NCI-H2171 treated with DMSO at 0.1 percent for 48 hours (cell line): ENCODE results near the gene MADCAM1.
"Not testable (repeated sequence)": the region's sequence is repeated elsewhere in the genome, so short reads cannot be mapped to it uniquely, and the experiment has no call there.

Source experiments
- DNase-seq: peaks from one replicate; lab custom pipeline; 2025; lab: John Stamatoyannopoulos, UW

Gene MADCAM1

DNA sequence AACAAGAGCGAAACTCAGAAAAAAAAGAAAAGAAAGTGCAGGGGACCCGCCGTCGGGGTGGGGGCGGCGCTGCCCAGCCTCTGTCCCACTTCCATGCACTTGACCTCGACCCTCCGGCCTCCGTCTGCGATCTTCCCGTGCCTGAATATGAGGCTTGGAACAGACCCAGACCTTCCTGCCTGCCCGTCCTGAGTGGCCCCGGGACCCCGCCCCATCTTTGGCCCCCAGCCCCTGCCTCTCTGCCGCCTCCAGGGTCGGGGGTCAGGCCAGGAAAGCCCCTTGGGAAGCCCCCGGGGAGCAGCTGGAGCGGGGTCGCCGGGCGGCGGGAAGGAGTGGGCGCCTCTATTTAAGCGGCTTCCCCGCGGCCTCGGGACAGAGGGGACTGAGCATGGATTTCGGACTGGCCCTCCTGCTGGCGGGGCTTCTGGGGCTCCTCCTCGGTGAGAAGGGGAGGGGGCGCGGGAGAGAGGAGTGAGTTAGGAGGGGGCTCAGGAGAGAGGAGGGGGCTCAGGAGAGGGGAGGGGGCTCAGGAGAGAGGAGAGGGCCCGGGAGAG lies at the start of gene MADCAM1:
TSS of gene MADCAM1 (plus strand) at position 375 of the 554 bp plus-strand sequence. CDS start at position 389, 14 bp downstream.
- no peak for DNase-seq

DNA sequence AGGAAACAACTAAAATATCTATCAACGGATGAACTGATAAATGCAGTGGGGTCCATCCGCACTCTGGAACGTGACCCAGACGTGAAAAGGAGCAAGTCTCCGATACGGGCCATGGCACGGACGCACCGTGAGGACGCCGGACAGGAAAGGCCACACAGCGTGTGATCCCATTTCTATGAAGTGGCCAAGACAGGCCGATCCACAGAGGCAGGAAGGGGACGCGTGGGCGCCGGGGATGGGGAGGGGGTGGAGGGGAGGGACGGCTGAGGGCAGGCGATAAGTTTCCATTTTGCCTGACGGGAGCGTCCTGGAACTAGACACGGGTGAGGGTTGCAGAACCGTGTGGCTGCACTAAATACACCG lies 49.2 kb upstream of the MADCAM1 start:
- no peak for DNase-seq

GRCh38 chr19:447816-448560 lies 48.3 kb upstream of the MADCAM1 start:
- DNase-seq, result no peak

DNA sequence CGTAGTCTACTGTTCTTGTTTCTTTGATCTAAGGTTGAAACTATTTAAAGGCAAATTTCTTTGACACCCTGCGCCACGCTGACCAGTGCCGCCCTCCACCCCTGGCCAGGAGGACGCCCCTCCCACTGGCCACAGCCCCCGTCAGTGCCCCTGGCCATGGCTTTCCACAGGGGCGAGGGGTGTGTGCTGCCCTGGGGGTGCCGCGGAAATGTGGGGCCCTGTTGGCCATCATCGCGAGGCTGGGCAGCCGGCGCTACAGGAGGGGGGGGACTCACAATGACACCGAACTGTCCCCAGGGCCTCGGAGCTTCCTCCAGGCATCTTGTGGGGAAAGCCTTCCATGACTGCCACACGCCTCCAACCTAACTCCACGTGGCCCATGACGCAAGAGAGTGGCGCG lies 46.4 kb upstream of the MADCAM1 start:
- no peak for DNase-seq

DNA sequence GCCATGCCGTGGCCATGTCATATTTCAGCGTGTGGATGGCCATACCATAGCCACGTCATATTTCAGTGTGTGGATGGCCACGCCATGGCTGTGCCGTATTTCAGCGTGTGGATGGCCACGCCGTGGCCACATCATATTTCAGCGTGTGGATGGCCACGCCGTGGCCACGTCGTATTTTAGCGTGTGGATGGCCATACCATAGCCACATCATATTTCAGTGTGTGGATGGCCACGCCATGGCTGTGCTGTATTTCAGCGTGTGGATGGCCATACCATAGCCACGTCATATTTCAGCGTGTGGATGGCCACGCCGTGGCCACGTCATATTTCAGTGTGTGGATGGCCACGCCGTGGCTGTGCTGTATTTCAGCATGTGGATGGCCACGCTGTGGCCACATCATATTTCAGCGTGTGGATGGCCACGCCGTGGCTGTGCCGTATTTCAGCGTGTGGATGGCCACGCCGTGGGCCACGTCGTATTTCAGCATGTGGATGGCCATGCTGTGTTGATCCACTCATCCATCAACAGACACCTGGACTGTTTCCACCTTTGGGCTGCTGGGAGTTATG lies 45.3 kb upstream of the MADCAM1 start:
- DNase-seq, result not testable (repeated sequence)

- no peak for DNase-seq
Observed at GRCh38 chr19:452829-453228, 43.5 kb upstream of the MADCAM1 start.

DNA sequence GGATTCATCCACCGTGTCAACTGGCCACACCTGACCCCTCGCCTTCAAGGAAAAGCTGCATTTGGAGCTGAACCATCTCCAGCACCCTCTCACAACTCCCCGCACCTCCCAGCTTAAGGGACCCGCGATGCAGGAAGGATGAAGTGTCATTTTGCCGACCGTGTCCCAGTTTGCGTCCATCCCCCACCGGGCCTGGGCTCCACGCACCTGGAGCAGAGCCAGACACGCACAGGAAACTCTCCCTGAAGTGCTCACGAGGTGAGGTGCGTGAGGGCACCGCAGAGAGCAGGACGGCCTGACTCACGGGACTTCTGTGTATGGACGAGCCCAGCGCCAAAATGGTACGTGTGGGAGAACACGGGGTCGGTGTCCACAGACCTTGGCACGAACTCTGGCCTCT lies 42.7 kb upstream of the MADCAM1 start:
- DNase-seq, result no peak

GRCh38 chr19:455031-455705 lies 41.1 kb upstream of the MADCAM1 start:
- DNase-seq, result no peak

DNA sequence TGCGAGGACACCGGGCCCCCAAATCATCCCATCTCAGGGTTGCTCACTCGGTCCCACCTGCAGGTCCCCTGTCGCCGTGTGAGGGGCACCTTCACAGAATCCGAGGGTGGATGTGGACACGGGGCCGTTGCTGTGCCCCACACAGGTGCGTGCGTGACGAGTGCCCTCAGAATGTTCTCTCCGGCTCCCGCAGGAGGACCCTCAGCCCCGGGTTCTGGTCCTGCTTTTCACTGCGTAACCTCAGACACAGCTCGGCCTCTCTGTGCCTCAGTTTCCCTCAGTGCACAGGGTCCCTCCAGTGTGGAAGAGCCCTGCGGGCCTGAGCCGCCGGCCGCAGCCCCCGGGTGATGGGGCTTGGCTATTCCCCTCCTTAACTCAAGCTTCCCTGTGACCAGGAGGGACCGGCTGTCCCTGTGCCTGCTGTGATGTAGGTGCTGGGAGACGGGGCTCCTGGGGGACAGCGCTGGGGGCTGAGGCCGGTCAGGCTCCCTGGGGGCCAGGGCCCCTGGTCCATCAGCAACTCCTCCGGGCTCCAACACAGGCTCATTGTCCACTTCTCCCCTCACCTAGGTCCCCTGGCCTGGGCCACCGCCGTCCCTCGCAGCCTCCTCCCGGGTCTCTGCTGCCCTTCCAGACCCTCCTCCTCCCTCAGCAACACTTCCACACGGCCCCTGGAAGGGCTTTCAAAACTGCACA lies 40.3 kb upstream of the MADCAM1 start:
- no peak for DNase-seq

GRCh38 chr19:456547-457110 lies 39.7 kb upstream of the MADCAM1 start:
- no peak for DNase-seq

GRCh38 chr19:457636-458035 lies 38.6 kb upstream of the MADCAM1 start:
- no peak for DNase-seq

GRCh38 chr19:458091-459042 lies 37.9 kb upstream of the MADCAM1 start:
- no peak for DNase-seq

- DNase-seq, result peak; percentile 69
Observed at GRCh38 chr19:459724-460511, 36.4 kb upstream of the MADCAM1 start.

DNA sequence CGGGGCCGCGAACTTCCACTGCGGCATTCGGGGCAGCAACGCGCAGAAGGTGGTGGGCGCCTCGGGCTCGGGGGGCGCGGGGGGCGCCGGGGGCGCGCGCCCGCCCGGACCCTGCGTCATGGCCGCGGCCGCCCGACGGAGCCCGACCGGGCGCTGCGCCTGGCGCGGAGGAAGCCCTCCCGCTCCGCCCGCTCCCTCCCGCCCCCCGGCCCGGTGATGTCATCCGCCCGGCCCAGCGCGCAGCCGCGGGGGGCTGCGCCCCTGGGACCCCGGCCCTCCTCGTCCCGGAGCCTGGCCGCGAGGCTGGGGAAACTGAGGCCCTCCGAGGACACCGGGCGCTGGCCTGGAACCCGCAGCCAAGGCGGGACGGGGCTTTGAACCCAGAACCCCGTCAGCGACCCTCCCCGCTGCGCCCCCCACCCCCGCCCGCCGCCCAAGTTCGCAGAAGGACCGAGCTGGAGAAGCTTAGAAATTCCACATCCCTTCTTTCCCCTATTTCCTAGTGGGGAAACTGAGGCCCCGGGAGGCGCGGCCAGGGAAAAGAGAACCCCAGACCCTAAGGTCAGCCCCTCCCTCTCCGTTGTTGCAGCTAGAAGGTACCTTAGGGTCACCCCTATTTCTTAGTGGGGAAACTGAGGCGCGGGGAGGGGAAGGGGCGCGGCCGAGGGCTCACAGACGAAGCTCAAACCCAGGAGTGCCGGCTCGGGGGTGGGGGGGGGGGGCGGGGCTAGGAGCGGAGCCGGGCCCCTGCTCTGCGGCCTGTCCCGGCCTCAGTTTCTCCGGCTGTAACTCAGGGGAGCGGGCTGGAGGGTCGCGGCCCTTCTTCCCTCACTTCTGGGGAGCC lies 35.2 kb upstream of the MADCAM1 start, which contains the start of gene SHC2:
TSS of gene SHC2 (minus strand) at position 157 of the 844 bp plus-strand sequence. CDS start at position 120, 37 bp downstream.
- no peak for DNase-seq

DNA sequence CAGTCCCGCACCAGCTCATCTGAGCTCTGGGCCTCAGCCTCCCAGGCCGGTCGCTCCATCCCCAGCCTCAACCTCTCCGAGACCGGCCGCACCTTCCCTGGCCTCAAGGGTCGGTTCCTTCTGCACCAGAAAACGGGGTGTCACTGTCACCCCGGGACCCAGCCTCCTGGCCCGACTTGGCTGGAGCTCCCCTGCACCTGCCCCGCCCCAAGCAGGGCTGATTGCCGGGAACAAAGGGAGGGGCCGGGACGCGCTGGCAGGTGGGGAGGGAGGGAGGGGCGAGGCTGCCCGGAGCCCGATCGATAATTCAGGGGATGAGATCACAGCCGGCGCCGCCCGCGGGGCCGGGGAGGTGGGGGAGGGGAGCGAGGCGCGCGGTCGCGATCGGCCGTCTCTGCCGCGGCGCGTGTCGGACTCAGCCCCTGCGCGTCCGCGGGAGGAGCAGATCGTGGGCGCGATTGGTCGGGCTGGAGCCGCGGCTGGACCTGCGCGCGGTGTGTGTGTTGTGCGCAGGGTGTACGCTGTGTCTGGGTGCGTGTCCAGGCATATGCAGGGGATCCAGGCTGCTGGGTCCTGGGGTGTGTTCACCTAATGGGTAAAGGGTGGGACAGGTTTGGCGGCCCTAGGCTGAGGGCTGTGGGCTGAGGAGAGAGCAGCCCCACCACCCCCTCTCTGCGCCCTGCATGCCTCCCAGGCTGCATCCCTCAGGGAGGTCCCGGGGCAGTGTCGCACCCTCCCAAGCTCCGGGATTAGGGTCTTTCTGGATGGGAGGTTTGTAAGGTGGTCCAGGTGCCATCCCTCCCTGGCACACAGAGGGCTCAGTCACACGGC lies 34.4 kb upstream of the MADCAM1 start:
- peak; percentile 78 for DNase-seq

DNA sequence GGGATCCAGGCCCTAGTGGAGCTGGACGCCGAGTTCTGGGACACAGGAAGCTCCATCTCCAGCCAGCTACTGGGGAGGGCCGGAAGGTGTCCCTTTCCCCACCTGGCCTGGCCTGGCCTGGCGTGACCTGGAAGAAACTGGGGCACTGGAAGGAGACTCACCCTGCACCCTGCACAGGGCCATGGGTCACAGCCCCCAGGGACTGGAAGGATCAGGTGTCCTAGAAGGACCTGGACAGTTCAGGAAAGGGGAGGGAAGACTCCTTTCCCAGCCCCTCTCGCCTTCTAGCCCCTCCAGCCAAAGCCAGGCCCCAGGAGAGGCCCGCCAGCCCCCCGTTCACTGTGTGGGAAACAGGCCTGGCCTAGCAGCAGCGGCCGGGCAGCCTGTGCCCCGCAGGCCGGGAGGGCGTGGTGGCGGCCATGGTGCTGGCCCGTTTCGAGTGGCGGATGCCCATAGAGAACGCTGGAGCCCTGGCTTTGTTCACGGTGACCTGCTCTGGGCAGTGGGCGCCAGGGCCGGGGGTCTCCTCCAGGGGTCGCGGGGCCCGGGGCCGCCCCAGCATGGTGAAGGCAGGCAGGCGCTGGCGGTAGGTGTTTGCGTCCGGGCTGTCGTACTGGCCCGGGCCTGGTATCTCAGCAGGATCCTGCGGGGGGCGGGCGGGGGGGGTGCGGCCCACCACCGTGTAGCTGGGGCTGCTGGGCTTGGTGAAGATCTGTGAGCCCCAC lies 32.6 kb upstream of the MADCAM1 start:
- no peak for DNase-seq

- DNase-seq, result no peak
Observed at GRCh38 chr19:464208-464545, 32.1 kb upstream of the MADCAM1 start.
